Left lung (tissue), 10 donors: ENCODE results near the gene CDH2. TPM values are rescaled to one million over a fixed set of nuclear protein-coding genes. Genes with fewer than 3 reads are reported as not detected.
A peak's percentile ranks its signal among the peaks of the same experiment; 100 is the strongest.

ENCODE experiments used
- ATAC-seq: fragments of 200-7000 bp; cut with Tn5 transposase; one replicate; pipeline ENCODE4 v1.9.1; 2020; ENCODE audit warnings: moderate library complexity
- DNase-seq, 4 donors: peaks; one replicate each; pipeline ENCODE4 v3.0.0-alpha.2; 2013 to 2020
- H3K27ac ChIP-seq, 2 donors: fragments of 200-600 bp; sonication (generic) in 1 of 2; one replicate each; pipeline versions ENCODE4 v1.5.0 to v1.8.0; 2020 to 2021
- H3K27me3 ChIP-seq, 2 donors: fragments of 200-600 bp; sonication (generic) in 1 of 2; one replicate each; pipeline versions ENCODE4 v1.5.0 to v1.8.0; 2020 to 2021
- H3K36me3 ChIP-seq, 2 donors: fragments of 200-600 bp; sonication (generic) in 1 of 2; one replicate each; pipeline versions ENCODE4 v1.5.0 to v1.8.0; 2020 to 2021
- H3K4me1 ChIP-seq, 2 donors: fragments of 200-600 bp; one replicate each; pipeline ENCODE4 v1.8.0; 2021
- H3K4me3 ChIP-seq, 2 donors: fragments of 200-600 bp; sonication (generic) in 1 of 2; one replicate each; pipeline versions ENCODE4 v1.5.0 to v1.8.0; 2020 to 2021; ENCODE audit warnings: mild to moderate bottlenecking in 1 of 2
- H3K9me3 ChIP-seq, 2 donors: fragments of 200-600 bp; sonication (generic) in 1 of 2; one replicate each; pipeline versions ENCODE4 v1.5.0 to v1.8.0; 2020 to 2021
- CTCF ChIP-seq, 2 donors: fragments of 200-600 bp; sonication (generic) in 1 of 2; IDR thresholded peaks; one replicate each; pipeline versions ENCODE4 v1.5.0 to v1.8.0; 2021; ENCODE audit warnings: antibody characterized with exemption in 2 of 2
- intact Hi-C, 2 donors: fragments of 100-400 bp; cut with DNase I; formaldehyde crosslinking; loops; one replicate each; pipeline versions ENCODE4 v1.11.2 to v1.14.2; 2022
- polyA plus RNA-seq, 6 donors: library from polyadenylated mRNA; unstranded; fragments of 120-200 nt; gene quantifications; one replicate each; pipeline ENCODE4 v1.2.1, GENCODE V29; 2013; ENCODE audit not compliant: insufficient read length in 6 of 6
- total RNA-seq, 2 donors: library from RNA; stranded (reverse); fragmentation: NEBNext Ultra II Directional; extraction: Animal tissue kit (Norgen Biotek cat#: 25700); gene quantifications; one replicate each; pipeline ENCODE4 v1.2.1, GENCODE V29; 2021
- donor health status: DM: no; HTN: yes; CAD: no.
- donor health status: DM: no; HTN: no; CAD: no.

The CDH2 gene
- total and polyA plus RNA-seq, 8 donors: 1.6 to 15.0 (median 7.0) TPM

GRCh38 chr18:28110924-28111323 lies 66.0 kb downstream of the CDH2 start:
- ATAC-seq (no peak), DNase-seq (peak in 1 of 4 donors; percentile 51)
- TF ChIP-seq CTCF (IDR thresholded peaks at IDR 0.05): no peak
- Histone ChIP-seq H3K27ac (no peak overlapping the region), H3K4me3 (no peak overlapping the region), H3K36me3 (no peaks in the 10 kb centered on the region), H3K27me3 (no peaks in the 10 kb centered on the region), H3K4me1 (no peaks in the 10 kb centered on the region), H3K9me3 (no peaks in the 10 kb centered on the region)
- intact Hi-C loops: no loop called here

- no peak for DNase-seq
- no peak for ATAC-seq
- no peaks in the 10 kb centered on the region for H3K9me3 ChIP-seq
- H3K4me1 ChIP-seq: no peaks in the 10 kb centered on the region
- H3K36me3 ChIP-seq: no peaks in the 10 kb centered on the region
- TF ChIP-seq CTCF (IDR thresholded peaks at IDR 0.05): no peak
- intact Hi-C loops: no loop called here
- no peaks in the 10 kb centered on the region for H3K27me3 ChIP-seq
- H3K27ac ChIP-seq: no peak overlapping the region
- no peak overlapping the region for H3K4me3 ChIP-seq
These were observed 67.0 kb downstream of the CDH2 start for GRCh38 chr18:28109781-28110560.

- ATAC-seq (no peak), DNase-seq (no peak)
- Histone ChIP-seq H3K27me3 (no peaks in the 10 kb centered on the region), H3K4me1 (no peaks in the 10 kb centered on the region), H3K27ac (no peak overlapping the region), H3K36me3 (no peaks in the 10 kb centered on the region), H3K4me3 (no peak overlapping the region), H3K9me3 (no peaks in the 10 kb centered on the region)
- intact Hi-C loops: no loop called here
- no peak for TF ChIP-seq CTCF (IDR thresholded peaks at IDR 0.05)
These were observed 68.1 kb downstream of the CDH2 start for GRCh38 chr18:28108814-28109213.

- ATAC-seq (no peak), DNase-seq (no peak)
- Histone ChIP-seq H3K27me3 (no peaks in the 10 kb centered on the region), H3K9me3 (no peaks in the 10 kb centered on the region), H3K36me3 (no peaks in the 10 kb centered on the region), H3K4me3 (no peak overlapping the region), H3K27ac (no peak overlapping the region), H3K4me1 (no peaks in the 10 kb centered on the region)
- intact Hi-C loops: no loop called here
- TF ChIP-seq CTCF (IDR thresholded peaks at IDR 0.05): no peak
These were observed 68.7 kb downstream of the CDH2 start for GRCh38 chr18:28108254-28108653.

- Histone ChIP-seq H3K36me3 (no peaks in the 10 kb centered on the region), H3K9me3 (no peaks in the 10 kb centered on the region), H3K4me3 (no peak overlapping the region), H3K27ac (no peak overlapping the region), H3K4me1 (no peaks in the 10 kb centered on the region), H3K27me3 (no peaks in the 10 kb centered on the region)
- intact Hi-C loops: no loop called here
- no peak for TF ChIP-seq CTCF (IDR thresholded peaks at IDR 0.05)
- ATAC-seq: no peak
- DNase-seq: no peak
These were observed 77.7 kb downstream of the CDH2 start for GRCh38 chr18:28099237-28099636.
